22Rv1 (cell line): Measurements from ENCODE around the gene RNF135.

Experiments
- CTCF ChIP-seq: fragments of 450-650 bp; IDR thresholded peaks from 2 replicates; pipeline ENCODE4 v1.5.1; 2017; ENCODE audit warnings: mild to moderate bottlenecking
- ZFX ChIP-seq: fragments of 450-650 bp; IDR thresholded peaks from 2 replicates; pipeline ENCODE4 v1.6.1; 2017; ENCODE audit warnings: antibody characterized with exemption, borderline replicate concordance

GRCh38 chr17:30930495-30930894 is 40.3 kb upstream of the RNF135 start:
- TF ChIP-seq CTCF (no peak), ZFX (no peak)
